ENCODE results near the gene CIZ1. TPM values are rescaled to one million over a fixed set of nuclear protein-coding genes. Genes with fewer than 3 reads are reported as not detected.

Gene CIZ1
- total RNA-seq, 2 donors from 2014 or later, result 97.5 to 97.7 TPM

DNA sequence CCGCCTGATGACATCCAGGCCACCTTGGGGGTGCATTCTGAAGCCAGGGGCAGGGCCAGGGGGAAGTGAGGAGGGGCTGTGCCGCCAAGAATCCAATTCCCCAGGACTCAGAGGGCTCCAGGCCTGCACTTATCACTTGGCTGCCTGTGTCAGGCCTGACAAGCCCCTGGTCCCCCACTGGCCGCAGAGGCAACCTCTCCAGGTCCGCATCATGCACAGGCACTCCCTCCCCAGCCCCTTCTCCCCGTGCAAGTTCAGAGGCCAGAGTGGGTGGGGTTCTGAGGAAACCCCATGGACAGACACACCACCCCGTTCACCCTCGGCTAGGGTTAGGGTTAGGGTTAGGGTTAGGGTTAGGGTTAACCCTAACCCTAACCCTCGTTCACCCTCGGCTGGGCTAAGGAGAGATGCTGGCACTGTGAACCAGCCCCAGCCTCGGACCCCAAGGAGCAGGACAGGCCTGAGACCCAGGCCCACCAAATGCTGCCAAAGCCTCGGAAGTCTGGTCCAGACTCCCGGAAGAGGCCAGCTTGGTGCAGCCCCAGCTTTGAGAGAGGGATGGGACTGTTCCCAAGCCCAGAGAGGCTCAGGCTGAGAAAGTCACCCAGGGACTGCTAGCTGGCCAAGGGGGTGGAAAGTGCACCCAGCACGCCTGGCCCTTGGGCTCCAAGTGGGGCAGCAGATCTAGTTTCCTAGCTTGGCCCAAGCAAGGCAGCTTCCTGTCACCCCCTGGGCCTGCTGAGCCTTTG is 37.3 kb downstream of the CIZ1 start:
- Histone ChIP-seq H3K9me3 (no peaks in the 10 kb centered on the region), H3K4me1 (no peaks in the 10 kb centered on the region), H3K9ac (ENCODE audit: low read depth in 2 of 2, low read length in 2 of 2) (no peak overlapping the region), H3K4me3 (no peak overlapping the region), H3K36me3 (no peaks in the 10 kb centered on the region), H3K27ac (no peak overlapping the region), H3K27me3 (no peaks in the 10 kb centered on the region)
- TF ChIP-seq, protein P1, sequence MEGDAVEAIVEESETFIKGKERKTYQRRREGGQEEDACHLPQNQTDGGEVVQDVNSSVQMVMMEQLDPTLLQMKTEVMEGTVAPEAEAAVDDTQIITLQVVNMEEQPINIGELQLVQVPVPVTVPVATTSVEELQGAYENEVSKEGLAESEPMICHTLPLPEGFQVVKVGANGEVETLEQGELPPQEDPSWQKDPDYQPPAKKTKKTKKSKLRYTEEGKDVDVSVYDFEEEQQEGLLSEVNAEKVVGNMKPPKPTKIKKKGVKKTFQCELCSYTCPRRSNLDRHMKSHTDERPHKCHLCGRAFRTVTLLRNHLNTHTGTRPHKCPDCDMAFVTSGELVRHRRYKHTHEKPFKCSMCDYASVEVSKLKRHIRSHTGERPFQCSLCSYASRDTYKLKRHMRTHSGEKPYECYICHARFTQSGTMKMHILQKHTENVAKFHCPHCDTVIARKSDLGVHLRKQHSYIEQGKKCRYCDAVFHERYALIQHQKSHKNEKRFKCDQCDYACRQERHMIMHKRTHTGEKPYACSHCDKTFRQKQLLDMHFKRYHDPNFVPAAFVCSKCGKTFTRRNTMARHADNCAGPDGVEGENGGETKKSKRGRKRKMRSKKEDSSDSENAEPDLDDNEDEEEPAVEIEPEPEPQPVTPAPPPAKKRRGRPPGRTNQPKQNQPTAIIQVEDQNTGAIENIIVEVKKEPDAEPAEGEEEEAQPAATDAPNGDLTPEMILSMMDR (IDR thresholded peaks at IDR 0.05), result no peak
- no peak for DNase-seq
- intact Hi-C loops (cut with DNase I), result no loop called here

DNA sequence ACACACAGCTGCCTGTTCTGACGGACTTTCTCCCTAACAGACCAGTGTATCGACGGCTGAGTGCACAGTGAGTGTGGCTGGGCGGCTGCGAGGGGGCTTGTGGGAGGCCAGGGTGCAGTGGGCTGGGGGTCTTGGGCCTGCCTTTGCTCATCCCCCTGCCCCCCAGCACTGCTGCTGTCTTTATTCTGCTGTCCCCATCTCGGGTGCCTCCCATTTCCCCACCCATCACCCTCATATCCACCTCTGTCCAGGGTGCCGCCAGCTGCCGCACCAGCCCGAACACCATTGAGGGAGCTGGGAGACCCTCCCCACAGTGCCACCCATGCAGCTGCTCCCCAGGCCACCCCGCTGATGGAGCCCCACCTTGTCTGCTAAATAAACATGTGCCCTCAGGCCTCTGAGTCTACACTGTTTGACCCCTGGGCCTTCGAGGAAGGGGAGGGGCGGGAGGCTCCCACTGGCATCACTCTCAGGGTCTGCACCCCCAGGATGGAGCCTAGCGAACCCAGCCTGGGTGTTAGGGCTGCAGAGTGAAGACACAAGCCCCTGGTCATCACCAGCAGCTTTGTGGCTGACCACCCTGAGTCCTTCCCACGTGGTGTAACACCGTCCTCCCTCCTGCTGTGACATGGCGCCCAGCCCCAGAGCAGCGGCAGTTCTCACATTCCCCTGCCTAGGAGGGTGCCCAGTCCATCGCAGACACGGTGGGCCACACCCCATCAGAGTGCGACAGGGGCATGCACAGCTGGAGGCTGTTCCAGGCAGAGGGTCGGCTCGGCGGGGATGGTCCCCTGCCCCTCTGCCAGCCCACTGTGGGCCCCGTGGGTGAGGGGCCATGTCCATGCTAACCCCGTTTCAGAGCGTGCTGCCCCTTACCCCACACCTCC is 38.1 kb downstream of the CIZ1 start:
- intact Hi-C loops (cut with DNase I), result no loop called here
- no peak for DNase-seq
- Histone ChIP-seq H3K36me3 (no peaks in the 10 kb centered on the region), H3K4me3 (no peak overlapping the region), H3K9me3 (no peaks in the 10 kb centered on the region), H3K4me1 (peaks cover 4% of the 10 kb centered on the region), H3K9ac (ENCODE audit: low read depth in 2 of 2, low read length in 2 of 2) (no peak overlapping the region), H3K27ac (no peak overlapping the region), H3K27me3 (no peaks in the 10 kb centered on the region)
- TF ChIP-seq, protein P1 (IDR thresholded peaks at IDR 0.05), result no peak

DNA sequence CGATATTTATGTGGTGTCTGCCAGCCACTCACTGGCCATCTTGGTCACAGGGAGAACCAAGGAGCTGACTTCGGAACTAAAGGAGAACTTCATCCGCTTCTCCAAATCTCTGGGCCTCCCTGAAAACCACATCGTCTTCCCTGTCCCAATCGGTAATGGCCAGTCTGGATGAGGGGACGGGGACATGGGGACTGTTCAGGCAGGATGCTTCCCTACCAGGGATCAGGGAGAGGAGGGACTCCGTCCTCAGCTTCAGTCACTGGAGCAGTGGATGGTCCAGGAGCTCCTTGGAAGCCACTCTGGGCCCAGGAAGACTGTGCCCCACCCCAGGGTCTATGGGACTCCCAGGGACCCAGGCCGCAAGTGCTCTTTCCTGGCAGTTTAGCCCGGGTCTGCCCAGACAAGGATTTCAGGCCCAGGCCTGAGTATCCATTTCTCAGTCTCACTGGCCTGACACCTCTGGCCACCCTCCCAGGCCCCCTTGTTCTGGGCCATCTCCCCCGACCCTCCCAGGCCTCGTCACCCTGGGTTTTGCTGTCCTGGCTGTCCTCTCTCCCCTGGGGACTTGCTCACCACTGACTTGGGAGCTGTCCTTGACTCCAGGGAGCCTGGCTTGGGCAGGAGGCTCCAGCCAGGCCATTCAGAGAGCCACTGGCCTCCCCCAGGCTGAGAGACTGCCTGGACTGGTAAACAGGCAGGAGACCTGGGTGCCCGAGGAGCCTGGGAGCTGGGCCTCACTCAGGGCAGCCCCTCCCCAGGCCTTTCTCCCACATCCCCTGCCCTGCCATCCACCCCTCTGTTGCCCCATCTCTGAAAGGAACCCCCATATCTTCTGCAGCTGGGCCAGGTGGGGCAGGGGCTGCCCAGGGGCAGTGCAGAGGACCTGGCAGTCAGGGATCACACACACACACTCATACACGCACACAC is 39.0 kb downstream of the CIZ1 start:
- peaks cover 4% of the 10 kb centered on the region for H3K4me1 ChIP-seq
- H3K4me3 ChIP-seq, result no peak overlapping the region
- H3K27ac ChIP-seq, result no peak overlapping the region
- H3K36me3 ChIP-seq, result no peaks in the 10 kb centered on the region
- no peak for DNase-seq
- H3K9me3 ChIP-seq, result no peaks in the 10 kb centered on the region
- H3K9ac ChIP-seq (ENCODE audit: low read depth in 2 of 2, low read length in 2 of 2), result no peak overlapping the region
- intact Hi-C loops (cut with DNase I), result no loop called here
- TF ChIP-seq, protein P1 (IDR thresholded peaks at IDR 0.05), result no peak
- no peaks in the 10 kb centered on the region for H3K27me3 ChIP-seq

DNA sequence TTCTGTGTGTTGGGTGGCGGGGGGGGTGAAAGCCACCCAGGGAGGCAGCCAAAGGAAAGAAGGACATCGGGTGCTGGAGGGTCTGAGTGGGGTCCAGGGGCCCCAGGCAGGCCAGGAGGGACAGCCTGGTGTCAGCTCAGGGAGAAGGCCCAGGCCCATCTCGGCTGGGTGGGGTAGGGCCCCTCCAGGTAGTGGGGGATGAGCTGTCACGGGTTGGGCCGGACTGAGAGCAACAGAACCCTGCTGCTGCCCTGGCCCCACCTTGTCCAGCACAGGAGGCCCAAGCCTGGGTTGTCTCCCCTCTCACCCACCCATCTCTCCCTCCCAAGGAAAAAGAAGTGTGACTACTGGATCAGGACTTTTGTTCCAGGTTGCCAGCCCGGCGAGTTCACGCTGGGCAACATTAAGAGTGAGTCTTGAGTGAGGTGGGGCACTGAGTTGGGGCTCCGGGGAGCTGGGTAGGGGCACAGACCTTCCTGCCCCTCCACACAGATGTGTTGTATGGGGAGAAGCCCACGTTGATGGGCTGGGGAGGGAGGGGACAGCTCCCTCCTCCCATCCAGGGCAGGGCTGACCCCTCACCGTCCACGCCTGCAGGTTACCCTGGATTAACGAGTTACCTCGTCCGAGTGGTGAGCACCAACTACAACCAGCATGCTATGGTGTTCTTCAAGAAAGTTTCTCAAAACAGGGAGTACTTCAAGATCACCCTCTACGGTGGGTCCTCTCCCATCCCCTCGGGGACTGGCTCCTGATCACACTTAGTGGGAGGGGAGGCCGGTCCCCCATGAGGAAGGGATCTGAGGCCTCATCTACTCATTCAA is 39.9 kb downstream of the CIZ1 start:
- Histone ChIP-seq H3K27me3 (no peaks in the 10 kb centered on the region), H3K9ac (ENCODE audit: low read depth in 2 of 2, low read length in 2 of 2) (no peak overlapping the region), H3K36me3 (no peaks in the 10 kb centered on the region), H3K9me3 (no peaks in the 10 kb centered on the region), H3K4me1 (peaks cover 4% of the 10 kb centered on the region), H3K27ac (peak overlapping the region; percentile 95), H3K4me3 (no peak overlapping the region)
- TF ChIP-seq, protein P1 (IDR thresholded peaks at IDR 0.05), result no peak
- DNase-seq, result no peak
- intact Hi-C loops (cut with DNase I), result no loop called here
